Stimulated activated CD4-positive, alpha-beta T cell treated with anti-CD3 and anti-CD28 coated beads, Interleukin-4, amount 100 ng/mL, for 1 hour (primary cell): ENCODE results near the gene TCEAL1.
"Not testable (repeated sequence)": the region's sequence is repeated elsewhere in the genome, so short reads cannot be mapped to it uniquely, and the experiment has no call there.

ENCODE experiments used
- DNase-seq: peaks from one replicate; pipeline ENCODE4 v3.0.0-alpha.2; 2020

Gene TCEAL1

DNA sequence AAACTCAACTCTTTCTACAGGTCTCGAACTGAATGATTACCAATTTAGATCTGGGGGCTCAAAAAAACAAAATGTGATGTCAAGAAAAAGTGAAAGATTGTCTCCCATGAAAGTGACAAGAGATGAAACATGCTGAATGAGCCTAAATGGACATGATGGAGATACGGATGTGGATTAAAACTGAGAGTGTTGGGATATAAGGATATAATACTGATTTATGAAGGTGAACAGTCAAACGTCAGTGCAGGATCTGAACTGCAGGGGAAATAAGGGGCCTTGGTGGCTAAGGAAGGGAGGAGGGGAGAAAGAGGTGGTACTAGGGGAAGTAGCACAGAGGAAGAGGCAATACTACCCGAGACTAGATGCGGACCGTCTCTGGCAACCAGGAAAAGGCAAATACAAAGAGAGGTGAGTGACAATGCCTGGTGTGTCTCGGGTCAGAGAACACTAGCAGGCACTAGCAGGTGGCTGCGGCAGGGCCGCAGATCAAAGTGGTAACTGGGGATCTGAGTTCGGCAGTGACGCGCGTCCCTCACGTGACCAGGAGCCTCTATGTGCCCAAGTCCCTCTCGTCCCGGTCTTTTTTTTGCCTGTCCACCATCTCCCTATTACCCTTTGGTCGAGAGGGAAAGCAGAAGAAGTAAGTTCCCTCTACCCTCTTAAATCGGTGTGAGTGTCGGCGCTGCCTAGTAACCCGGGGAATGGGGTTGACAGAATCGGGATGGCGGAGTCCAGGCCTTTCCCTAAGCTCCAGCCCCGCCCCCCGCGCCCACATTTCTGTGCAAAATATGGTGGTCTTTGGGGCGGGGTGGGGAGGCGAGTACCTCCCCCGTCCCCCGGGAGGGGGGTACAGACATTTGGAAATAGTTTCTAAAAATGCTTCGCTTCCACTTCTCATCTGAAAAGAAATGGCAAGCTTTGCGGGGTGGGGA, at the start of gene TCEAL1:
TSS of gene TCEAL1 (plus strand) at position 590 of the 932 bp plus-strand sequence. CDS start 942 bp downstream, outside the sequence.
- DNase-seq: peak; percentile 29

DNA sequence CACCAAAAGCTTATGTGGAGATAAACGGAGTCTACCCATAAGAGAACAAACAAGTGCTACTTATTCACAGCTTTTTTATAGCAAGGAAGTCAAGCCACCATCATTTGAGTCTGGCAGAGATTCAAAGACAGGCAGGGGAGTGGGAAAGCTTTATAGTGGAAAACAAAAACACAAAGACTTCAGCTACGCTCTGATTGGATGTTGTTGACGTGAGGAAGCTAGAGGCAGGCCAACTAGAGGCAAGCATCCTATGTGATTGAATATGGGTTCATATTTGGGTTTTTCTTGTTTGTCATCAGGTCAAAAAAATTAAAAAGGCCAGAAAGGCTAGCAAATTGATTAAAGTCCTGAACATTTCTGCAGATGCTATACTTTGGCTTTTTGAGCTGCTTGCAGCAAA, 44.2 kb upstream of the TCEAL1 start:
- DNase-seq: no peak

GRCh38 chrX:103585411-103586313, 43.1 kb upstream of the TCEAL1 start, which contains the start of gene TCEAL4:
TSS of gene TCEAL4 (plus strand) at chrX:103585515. CDS start at chrX:103586676, 1,161 bp downstream.
- peak; percentile 43 for DNase-seq

GRCh38 chrX:103586314-103586646, 42.5 kb upstream of the TCEAL1 start:
- no peak for DNase-seq

- no peak for DNase-seq
Measured at GRCh38 chrX:103586659-103587058, 42.1 kb upstream of the TCEAL1 start.

DNA sequence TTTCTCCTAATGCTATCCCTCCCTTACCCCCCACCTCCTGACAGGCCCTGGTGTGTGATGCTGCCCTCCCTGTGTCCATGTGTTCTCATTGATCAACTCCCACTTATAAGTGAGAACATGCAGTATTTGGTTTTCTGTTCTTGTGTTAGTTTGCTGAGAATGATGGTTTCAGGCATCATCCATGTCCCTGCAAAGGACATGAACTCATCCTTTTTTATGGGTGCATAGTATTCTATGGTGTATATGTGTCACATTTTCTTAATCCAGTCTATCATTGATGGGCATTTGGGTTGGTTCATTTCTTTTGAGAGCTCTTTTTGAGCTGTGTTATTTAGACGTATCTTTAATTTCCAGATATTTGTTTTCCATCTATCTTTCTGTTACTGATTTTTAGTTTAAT, 36.5 kb upstream of the TCEAL1 start:
- not testable (repeated sequence) for DNase-seq

DNA sequence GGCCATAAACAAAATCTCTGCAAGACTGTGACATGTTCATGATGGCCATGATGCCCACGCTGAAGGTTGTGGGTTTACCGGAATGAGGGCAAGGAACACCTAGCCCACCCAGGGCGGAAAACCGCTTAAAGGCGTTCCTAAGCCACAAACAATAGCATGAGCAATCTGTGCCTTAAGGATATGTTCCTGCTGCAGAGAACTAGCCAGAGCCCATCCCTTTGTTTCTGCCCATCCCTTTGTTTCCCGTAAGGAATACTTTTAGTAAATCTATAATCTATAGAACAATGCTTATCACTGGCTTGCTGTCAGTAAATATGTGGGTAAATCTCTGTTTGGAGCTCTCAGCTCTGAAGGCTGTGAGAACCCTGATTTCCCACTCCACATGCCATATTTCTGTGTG, 33.6 kb upstream of the TCEAL1 start:
- not testable (repeated sequence) for DNase-seq

GRCh38 chrX:103607364-103608305, 21.1 kb upstream of the TCEAL1 start, which contains the start of gene TCEAL3:
TSS of gene TCEAL3 (plus strand) at chrX:103607963. CDS start at chrX:103609065, 1,102 bp downstream.
- peak; percentile 26 for DNase-seq

DNA sequence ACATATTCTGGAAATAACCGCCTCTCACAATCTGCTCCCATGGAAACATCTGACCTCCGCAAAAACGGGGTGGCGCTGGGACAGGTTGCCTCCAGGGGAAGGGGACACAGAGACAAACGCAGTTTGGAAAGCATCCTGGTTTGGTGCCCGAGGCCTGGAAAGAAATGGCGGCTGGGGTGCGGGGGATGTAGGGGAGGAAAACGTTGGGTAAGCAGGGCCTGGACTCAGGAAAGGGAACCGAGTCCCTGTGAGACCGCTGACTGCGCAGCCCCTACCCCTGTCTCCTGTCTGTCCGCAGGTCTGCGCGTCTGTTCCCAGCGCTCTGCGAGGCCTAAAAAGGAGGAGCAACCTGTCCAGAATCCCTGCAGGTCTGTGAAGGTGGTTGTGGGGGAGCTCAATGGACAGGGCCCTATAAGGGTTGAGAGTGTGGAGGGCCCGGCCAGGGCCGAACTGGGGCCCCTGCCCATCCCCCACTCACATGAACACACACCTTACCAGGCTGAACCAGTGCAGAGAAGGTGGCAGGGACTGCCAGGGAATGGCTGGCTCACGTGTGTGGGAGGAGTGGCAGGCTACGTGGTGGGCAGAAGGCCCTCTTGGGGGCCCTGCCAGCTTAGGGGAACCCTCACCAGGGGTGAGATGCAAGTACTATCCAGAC, 20.3 kb upstream of the TCEAL1 start:
- DNase-seq: peak; percentile 2

GRCh38 chrX:103610282-103610681, 18.5 kb upstream of the TCEAL1 start:
- no peak for DNase-seq

- no peak for DNase-seq
Measured at GRCh38 chrX:103613362-103613890, 15.3 kb upstream of the TCEAL1 start.

- DNase-seq: no peak
Measured at GRCh38 chrX:103614999-103615398, 13.8 kb upstream of the TCEAL1 start.

DNA sequence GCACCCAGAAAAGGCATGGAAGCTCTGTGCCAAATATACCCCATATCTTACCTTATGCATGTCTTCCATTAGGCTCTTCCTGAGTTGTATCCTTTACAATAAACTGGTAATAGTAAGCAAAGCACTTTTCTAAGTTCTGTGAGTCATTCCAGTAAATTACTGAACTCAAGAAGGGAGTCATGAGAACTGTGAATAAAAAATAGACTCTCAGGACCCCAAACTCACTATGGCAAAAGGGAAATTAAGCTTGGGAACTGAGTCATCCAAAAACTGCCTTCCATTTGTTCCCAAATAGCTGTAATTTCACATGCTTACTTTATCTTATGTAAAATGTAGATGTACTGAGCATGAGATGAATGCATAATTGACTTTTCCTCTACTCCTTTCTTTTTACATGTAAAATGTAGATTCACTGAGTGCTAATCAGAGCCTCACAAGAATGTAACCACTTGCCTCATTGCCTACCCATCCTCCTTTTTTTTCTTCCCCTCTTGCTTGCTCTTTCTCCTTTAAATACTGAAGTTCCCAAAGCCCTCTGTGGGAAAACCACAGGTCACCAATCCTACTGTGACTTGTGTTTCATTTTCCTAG, 12.9 kb upstream of the TCEAL1 start:
- no peak for DNase-seq

DNA sequence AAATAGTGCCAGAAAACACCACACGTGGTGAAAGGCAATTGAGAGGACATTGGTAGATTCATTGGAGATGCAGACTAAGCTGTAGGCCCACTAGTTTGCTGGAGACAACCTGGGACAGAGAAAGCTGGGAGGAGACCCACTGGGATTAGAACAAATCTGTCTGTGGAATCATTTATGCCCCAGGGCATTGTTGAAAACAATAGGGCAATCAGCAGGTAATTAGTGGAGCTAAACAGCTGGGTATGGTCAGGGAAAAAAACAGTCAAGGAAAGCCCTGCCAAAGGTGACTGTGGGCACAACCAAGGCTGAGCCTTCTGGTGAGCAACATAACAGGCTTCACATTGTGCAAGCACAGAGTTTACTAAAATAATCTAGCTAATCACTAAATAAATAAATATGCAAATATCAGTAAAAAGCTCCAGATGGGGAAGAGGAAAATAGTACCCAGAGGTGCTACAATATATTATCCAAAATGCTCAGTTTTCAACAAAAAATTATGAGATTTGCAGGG, 12.0 kb upstream of the TCEAL1 start:
- DNase-seq: no peak

DNA sequence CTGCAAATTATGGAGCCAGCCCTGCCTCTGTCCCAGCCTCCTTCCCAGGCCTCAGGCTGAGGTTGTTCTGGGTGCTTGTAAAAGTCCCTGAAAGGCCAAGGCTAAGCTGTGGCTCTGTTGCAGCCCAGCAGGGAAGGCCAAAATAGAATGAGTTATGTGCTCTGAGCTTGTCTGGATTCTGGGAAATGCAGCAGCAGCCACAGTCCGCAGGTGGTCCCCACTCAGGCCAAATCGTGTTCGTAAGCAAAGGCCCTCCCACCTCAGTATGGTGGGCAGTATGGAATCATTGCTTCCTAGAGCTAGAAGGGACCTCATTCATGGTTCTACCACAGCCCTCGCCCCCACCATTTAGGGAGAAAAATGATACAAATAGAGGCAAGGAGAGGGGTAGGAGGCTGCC, 4.7 kb upstream of the TCEAL1 start:
- no peak for DNase-seq

DNA sequence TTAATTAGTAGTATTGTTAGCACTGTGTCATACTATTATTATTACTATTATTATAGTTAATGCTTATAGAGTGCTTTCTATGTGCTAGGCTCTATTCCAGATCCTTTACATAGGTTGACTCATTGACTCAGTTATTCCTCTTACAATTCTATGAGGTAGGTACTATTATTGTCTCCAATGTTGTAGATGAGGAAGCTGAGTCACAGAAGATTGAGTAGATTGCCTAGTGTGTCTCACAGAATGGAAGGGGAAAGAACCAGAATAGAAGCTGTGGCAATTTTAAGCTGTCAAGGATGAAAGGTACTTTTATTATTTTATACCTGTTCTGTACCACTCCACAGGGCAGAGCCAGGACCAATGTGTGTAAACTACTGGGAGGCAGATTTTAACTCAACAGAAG, 1.9 kb upstream of the TCEAL1 start:
- DNase-seq: no peak

GRCh38 chrX:103629318-103630170, 769 bp downstream of the TCEAL1 start:
- DNase-seq: peak; percentile 23

DNA sequence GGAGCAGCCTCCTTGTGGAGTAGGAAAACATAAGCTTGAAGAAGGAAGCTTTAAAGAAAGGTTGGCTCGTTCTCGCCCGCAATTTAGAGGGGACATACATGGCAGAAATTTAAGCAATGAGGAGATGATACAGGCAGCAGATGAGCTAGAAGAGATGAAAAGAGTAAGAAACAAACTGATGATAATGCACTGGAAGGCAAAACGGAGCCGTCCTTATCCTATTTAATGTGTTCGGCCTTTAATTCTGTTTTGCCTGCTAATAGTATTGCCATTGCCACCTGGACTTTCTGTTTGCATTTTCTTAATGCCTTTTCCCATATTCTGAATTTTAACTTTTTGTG, 1.4 kb downstream of the TCEAL1 start:
- DNase-seq: no peak

DNA sequence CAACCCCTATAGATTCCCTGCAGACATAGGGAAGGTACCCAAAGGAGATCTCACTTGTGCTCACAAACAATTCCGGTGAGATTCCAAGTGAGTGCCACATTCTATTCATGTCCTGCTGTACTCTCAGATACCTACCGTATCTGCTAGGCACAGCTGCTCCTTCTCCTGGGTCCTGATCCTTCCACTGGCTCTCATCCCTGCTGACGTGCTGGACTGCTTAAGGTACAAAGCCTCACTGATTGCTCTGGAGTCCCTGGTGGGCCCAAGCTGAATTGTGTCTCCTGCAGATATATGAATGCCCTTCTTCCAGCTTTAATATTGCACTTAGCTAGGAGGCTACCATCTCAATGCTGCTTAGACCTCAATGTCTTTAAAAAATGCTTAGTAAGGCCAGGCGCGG, 2.4 kb downstream of the TCEAL1 start:
- no peak for DNase-seq

DNA sequence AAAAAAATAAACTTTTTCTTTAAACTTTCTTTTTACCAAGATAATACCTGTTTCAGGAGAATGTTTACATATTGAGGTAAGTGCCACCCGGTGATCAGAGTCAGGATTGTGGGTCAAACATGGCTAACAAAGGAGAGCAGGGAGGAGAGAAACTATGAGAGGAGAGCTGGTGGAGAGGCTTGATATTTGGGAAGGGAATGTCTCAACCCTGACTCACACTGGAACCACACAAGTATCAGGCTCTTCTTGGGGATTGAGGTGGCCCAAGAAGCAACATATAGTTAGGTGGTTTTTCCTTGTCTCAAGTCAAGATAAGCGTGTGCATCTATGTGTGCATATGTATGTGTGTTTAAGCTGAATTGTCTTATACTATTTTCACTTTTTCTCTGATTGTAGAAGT, 6.7 kb downstream of the TCEAL1 start:
- DNase-seq: no peak
